Measurements from ENCODE around the gene PDE9A. TPM values are rescaled to one million over a fixed set of nuclear protein-coding genes. Genes with fewer than 3 reads are reported as not detected.

Gene PDE9A
- polyA plus RNA-seq, 2 of the 4 experiments (the other 2 are of a cell fraction) = 1.3 to 3.1 TPM

- 69% methylated on average over 10 of the region's 10 CpGs for WGBS (ENCODE audit: missing lambda C conversion rate)
- no peak overlapping the region for H3K4me3 ChIP-seq
- no peak for TF ChIP-seq ESRRA (IDR thresholded peaks at IDR 0.05; ENCODE audit: borderline replicate concordance, low read length)
- no peak for TF ChIP-seq RARB (CRISPR knock-in tag; IDR thresholded peaks at IDR 0.05)
- no peak for TF ChIP-seq RCOR1 (IDR thresholded peaks at IDR 0.05; ENCODE audit: low read depth, low read length)
- no peak for TF ChIP-seq GATA3 (IDR thresholded peaks at IDR 0.05; ENCODE audit: borderline replicate concordance)
- TF ChIP-seq SREBF2 (IDR thresholded peaks at IDR 0.05) = no peak
- no peak for TF ChIP-seq KDM5A (IDR thresholded peaks at IDR 0.05)
- no peak for TF ChIP-seq ZNF302 (CRISPR knock-in tag; IDR thresholded peaks at IDR 0.05)
- TF ChIP-seq ZSCAN20 (CRISPR knock-in tag; IDR thresholded peaks at IDR 0.05) = no peak
- CTCF ChIA-PET = no interaction called here
- POLR2A ChIA-PET = no interaction called here
- DNase-seq (ENCODE audit: low read depth in 1 of 2, low spot score in 1 of 2) (no peak), FAIRE-seq (no peak), ATAC-seq (no peak)
- no peak overlapping the region for H3K4me2 ChIP-seq
- no peak overlapping the region for H3K27ac ChIP-seq
- no peaks in the 10 kb centered on the region for H3K4me1 ChIP-seq
- H3K9me3 ChIP-seq = no peaks in the 10 kb centered on the region; the same call in 2 of the 3 replicates
These were observed 51.4 kb downstream of the PDE9A start for GRCh38 chr21:42704861-42705260.

- ChIA-PET POLR2A (no interaction called here), CTCF (no interaction called here)
- H3K27ac ChIP-seq = no peak overlapping the region
- no peaks in the 10 kb centered on the region for H3K4me1 ChIP-seq
- ATAC-seq (no peak), DNase-seq (ENCODE audit: low read depth in 1 of 2, low spot score in 1 of 2) (no peak), FAIRE-seq (no peak)
- 87% methylated on average over 18 of the region's 19 CpGs for WGBS (ENCODE audit: missing lambda C conversion rate)
- no peak overlapping the region for H3K4me3 ChIP-seq
- no peaks in the 10 kb centered on the region; the same call in 2 of the 3 replicates for H3K9me3 ChIP-seq
- TF ChIP-seq FOSB (CRISPR knock-in tag; IDR thresholded peaks at IDR 0.05) = no peak
- no peak for TF ChIP-seq KDM1A (IDR thresholded peaks at IDR 0.05; ENCODE audit: low read depth)
- no peak for TF ChIP-seq NFE2L2 (conservative IDR thresholded peaks at IDR 0.05; ENCODE audit: low read length)
- TF ChIP-seq HOXB5 (CRISPR knock-in tag; IDR thresholded peaks at IDR 0.05) = no peak
- TF ChIP-seq CEBPB (IDR thresholded peaks at IDR 0.05) = no peak
- TF ChIP-seq CBX8 (IDR thresholded peaks at IDR 0.05) = no peak
- no peak for TF ChIP-seq RAD21 (conservative IDR thresholded peaks at IDR 0.05 in 1 of 2, IDR thresholded peaks at IDR 0.05 in 1 of 2)
- TF ChIP-seq CTCF (IDR thresholded peaks at IDR 0.05) = no peak
- no peak for TF ChIP-seq ESRRA (IDR thresholded peaks at IDR 0.05; ENCODE audit: borderline replicate concordance, low read length)
- no peak for TF ChIP-seq TFCP2L1 (CRISPR knock-in tag; IDR thresholded peaks at IDR 0.05)
- TF ChIP-seq FOXS1 (CRISPR knock-in tag; IDR thresholded peaks at IDR 0.05) = no peak
- TF ChIP-seq EHF (CRISPR knock-in tag; IDR thresholded peaks at IDR 0.05) = no peak
- TF ChIP-seq HMGXB4 (CRISPR knock-in tag; IDR thresholded peaks at IDR 0.05; ENCODE audit: borderline replicate concordance) = no peak
- no peak for TF ChIP-seq RARB (CRISPR knock-in tag; IDR thresholded peaks at IDR 0.05)
- TF ChIP-seq CHD2 (IDR thresholded peaks at IDR 0.05; ENCODE audit: low read length, partially characterized antibody) = no peak
- TF ChIP-seq TP53 (CRISPR knock-in tag; IDR thresholded peaks at IDR 0.05) = no peak
- no peak overlapping the region for H3K4me2 ChIP-seq
These were observed 51.9 kb downstream of the PDE9A start for GRCh38 chr21:42705346-42705745.

GRCh38 chr21:42705746-42706374 lies 52.4 kb downstream of the PDE9A start:
- Histone ChIP-seq H3K4me3 (no peak overlapping the region), H3K4me2 (no peak overlapping the region), H3K27ac (no peak overlapping the region), H3K9me3 (no peaks in the 10 kb centered on the region; the same call in 2 of the 3 replicates), H3K4me1 (no peaks in the 10 kb centered on the region)
- DNase-seq (ENCODE audit: low read depth in 1 of 2, low spot score in 1 of 2) = no peak
- WGBS (ENCODE audit: missing lambda C conversion rate) = 90% methylated on average over 14 of the region's 14 CpGs
- no peak for FAIRE-seq
- no peak for ATAC-seq
- ChIA-PET CTCF (interaction anchor here (1.0 kb wide), 1 partner anchor 10 kb away, joined by 3 read pairs; no protein-coding TSS in a partner anchor), POLR2A (no interaction called here)
- TF ChIP-seq NPAS2 (CRISPR knock-in tag; IDR thresholded peaks at IDR 0.05; ENCODE audit: borderline replicate concordance) (no peak), FOXS1 (CRISPR knock-in tag; IDR thresholded peaks at IDR 0.05) (no peak), JUN (IDR thresholded peaks at IDR 0.05) (no peak), REST (IDR thresholded peaks at IDR 0.05) (no peak), RFX5 (IDR thresholded peaks at IDR 0.05) (no peak), GATA3 (IDR thresholded peaks at IDR 0.05; ENCODE audit: borderline replicate concordance) (no peak), ATOH8 (CRISPR knock-in tag; IDR thresholded peaks at IDR 0.05; ENCODE audit: low read depth) (no peak), KDM1A (IDR thresholded peaks at IDR 0.05; ENCODE audit: low read depth) (no peak)

Data from A549 (cell line).